GM12872 (cell line): ENCODE data around the gene DAZAP1.

ENCODE experiments used
- TF ChIP-seq, protein P1 (sequence below): IDR thresholded peaks from 3 replicates; pipeline ENCODE4 v1.5.1; 2011; ENCODE audit warnings: low read depth, mild to moderate bottlenecking, low read length, moderate library complexity; ENCODE audit not compliant: insufficient read depth

The DAZAP1 gene

GRCh38 chr19:1449467-1450442 lies 42.4 kb downstream of the DAZAP1 start, which contains the start of gene APC2:
Gene APC2 (plus strand): TSS chr19:1450121. CDS start chr19:1453002, 2,881 bp downstream.
- TF ChIP-seq, protein P1, sequence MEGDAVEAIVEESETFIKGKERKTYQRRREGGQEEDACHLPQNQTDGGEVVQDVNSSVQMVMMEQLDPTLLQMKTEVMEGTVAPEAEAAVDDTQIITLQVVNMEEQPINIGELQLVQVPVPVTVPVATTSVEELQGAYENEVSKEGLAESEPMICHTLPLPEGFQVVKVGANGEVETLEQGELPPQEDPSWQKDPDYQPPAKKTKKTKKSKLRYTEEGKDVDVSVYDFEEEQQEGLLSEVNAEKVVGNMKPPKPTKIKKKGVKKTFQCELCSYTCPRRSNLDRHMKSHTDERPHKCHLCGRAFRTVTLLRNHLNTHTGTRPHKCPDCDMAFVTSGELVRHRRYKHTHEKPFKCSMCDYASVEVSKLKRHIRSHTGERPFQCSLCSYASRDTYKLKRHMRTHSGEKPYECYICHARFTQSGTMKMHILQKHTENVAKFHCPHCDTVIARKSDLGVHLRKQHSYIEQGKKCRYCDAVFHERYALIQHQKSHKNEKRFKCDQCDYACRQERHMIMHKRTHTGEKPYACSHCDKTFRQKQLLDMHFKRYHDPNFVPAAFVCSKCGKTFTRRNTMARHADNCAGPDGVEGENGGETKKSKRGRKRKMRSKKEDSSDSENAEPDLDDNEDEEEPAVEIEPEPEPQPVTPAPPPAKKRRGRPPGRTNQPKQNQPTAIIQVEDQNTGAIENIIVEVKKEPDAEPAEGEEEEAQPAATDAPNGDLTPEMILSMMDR = no peak

DNA sequence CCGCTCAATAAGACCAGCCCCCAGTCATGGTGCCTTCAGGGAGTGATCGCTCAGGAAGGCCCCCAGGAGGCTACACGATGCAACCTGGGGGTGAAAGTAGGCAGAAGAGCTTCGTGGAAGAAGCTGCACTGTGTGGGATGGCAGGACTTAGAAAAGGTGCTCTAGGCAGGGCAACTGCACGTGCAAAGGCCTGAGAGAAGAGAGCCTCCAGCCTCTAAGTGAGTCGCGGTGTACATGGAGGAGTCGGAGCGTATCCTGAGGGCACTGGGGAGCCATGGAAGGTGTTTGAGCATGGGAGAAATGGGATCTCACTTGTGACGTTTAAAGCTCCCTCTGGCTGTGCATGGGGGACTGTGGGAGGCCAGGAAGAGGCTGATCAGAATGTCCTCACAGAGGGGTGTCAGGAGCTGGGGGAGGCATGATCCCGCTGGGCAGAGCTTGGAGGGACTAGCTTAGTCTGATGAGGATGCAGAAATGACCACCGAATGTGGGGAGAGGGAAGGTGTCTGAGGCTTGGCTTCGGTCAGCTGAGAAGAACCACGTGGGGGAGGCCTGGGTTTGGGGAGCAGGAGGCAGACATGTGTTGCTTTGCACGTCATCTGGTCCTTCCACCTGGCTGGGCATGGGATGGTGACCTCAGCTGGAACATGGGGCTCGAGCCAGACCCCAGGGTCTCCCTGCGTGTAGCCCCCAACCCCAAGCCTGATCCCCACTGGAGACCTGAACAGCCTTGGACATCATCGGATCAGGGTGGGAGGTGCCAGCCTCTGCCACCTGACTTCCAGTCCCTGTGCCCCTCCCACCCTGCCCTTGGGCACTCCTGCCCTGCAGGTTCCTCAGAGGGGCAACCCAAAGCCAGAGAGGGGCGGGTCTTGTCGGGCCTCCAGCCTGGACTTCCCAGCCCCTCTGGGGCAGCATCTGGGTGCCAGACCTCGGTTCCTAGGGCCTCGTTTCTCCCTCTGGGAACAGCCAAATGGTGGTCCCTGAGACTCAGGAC lies 43.6 kb downstream of the DAZAP1 start:
- TF ChIP-seq, protein P1 = no peak

GRCh38 chr19:1451916-1452801 lies 44.8 kb downstream of the DAZAP1 start:
- TF ChIP-seq, protein P1 = no peak

DNA sequence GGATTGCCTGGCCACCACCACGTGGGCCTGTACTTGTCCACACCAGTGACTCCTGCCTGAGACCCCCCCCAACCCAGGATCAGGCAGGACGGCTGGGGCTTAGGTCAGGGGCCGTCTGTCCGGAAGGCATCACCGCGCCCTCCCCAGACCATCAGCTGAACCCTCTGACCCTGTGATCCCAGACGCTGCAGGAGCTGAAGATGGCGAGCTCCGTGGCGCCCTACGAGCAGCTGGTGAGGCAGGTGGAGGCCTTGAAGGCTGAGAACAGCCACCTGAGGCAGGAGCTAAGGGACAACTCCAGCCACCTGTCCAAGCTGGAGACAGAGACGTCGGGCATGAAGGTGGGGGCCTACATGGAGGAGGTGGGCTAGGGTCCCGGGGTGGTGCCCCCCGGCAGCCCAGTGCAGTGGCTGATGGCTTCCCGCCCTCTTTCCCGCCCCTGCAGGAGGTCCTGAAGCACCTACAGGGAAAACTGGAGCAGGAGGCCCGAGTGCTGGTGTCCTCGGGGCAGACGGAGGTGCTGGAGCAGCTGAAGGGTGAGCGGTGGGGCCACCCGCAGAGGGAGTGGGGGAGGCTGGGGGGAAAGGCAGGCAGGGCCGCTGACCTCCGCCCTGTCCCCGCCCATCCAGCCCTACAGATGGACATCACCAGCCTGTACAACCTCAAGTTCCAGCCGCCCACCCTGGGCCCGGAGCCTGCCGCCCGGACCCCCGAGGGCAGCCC lies 45.6 kb downstream of the DAZAP1 start:
- TF ChIP-seq, protein P1 = no peak

GRCh38 chr19:1453525-1454364 lies 46.4 kb downstream of the DAZAP1 start:
- TF ChIP-seq, protein P1 = no peak

GRCh38 chr19:1455002-1455335 lies 47.6 kb downstream of the DAZAP1 start:
- TF ChIP-seq, protein P1 = no peak
